Measurements from ENCODE around the gene TIAM1. TPM values are rescaled to one million over a fixed set of nuclear protein-coding genes. Genes with fewer than 3 reads are reported as not detected.

Gene TIAM1
- total RNA-seq, 1 donor from 2014 or later, result 6.7 TPM

GRCh38 chr21:31288191-31288590 lies 55.9 kb downstream of the TIAM1 start:
- no peaks in the 10 kb centered on the region for H3K27me3 ChIP-seq (ENCODE audit: control insufficient read depth, insufficient read depth, low read length)
- no peak overlapping the region for H3K4me3 ChIP-seq (ENCODE audit: low read depth, low read length)
- TF ChIP-seq CTCF (IDR thresholded peaks at IDR 0.05; ENCODE audit: insufficient read depth, low read length, poor library complexity, severe bottlenecking), result no peak
- no peaks in the 10 kb centered on the region for H3K36me3 ChIP-seq (ENCODE audit: control insufficient read depth, insufficient read depth, low read length)
- no peak for DNase-seq (ENCODE audit: low read depth)

- DNase-seq (ENCODE audit: low read depth), result no peak
- no peaks in the 10 kb centered on the region for H3K27me3 ChIP-seq (ENCODE audit: control insufficient read depth, insufficient read depth, low read length)
Observed at GRCh38 chr21:31287201-31287600, 56.9 kb downstream of the TIAM1 start.

GRCh38 chr21:31286621-31287020 lies 57.4 kb downstream of the TIAM1 start:
- no peak for TF ChIP-seq CTCF (IDR thresholded peaks at IDR 0.05; ENCODE audit: insufficient read depth, low read length, poor library complexity, severe bottlenecking)
- H3K27me3 ChIP-seq (ENCODE audit: control insufficient read depth, insufficient read depth, low read length), result no peaks in the 10 kb centered on the region
- H3K4me3 ChIP-seq (ENCODE audit: low read depth, low read length), result no peak overlapping the region
- DNase-seq (ENCODE audit: low read depth), result no peak
- no peaks in the 10 kb centered on the region for H3K36me3 ChIP-seq (ENCODE audit: control insufficient read depth, insufficient read depth, low read length)

More at GRCh38 chr21:31287201-31287600, 56.9 kb downstream of the TIAM1 start:
- Histone ChIP-seq H3K36me3 (ENCODE audit: control insufficient read depth, insufficient read depth, low read length) (no peaks in the 10 kb centered on the region), H3K4me3 (ENCODE audit: low read depth, low read length) (no peak overlapping the region)
- TF ChIP-seq CTCF (IDR thresholded peaks at IDR 0.05; ENCODE audit: insufficient read depth, low read length, poor library complexity, severe bottlenecking), result no peak

GRCh38 chr21:31284797-31285397 lies 59.2 kb downstream of the TIAM1 start:
- no peak for TF ChIP-seq CTCF (IDR thresholded peaks at IDR 0.05; ENCODE audit: insufficient read depth, low read length, poor library complexity, severe bottlenecking)
- no peaks in the 10 kb centered on the region for H3K36me3 ChIP-seq (ENCODE audit: control insufficient read depth, insufficient read depth, low read length)
- H3K27me3 ChIP-seq (ENCODE audit: control insufficient read depth, insufficient read depth, low read length), result no peaks in the 10 kb centered on the region
- no peak for DNase-seq (ENCODE audit: low read depth)
- H3K4me3 ChIP-seq (ENCODE audit: low read depth, low read length), result no peak overlapping the region

GRCh38 chr21:31283025-31283424 lies 61.0 kb downstream of the TIAM1 start:
- Histone ChIP-seq H3K36me3 (ENCODE audit: control insufficient read depth, insufficient read depth, low read length) (no peaks in the 10 kb centered on the region), H3K27me3 (ENCODE audit: control insufficient read depth, insufficient read depth, low read length) (no peaks in the 10 kb centered on the region), H3K4me3 (ENCODE audit: low read depth, low read length) (no peak overlapping the region)
- TF ChIP-seq CTCF (IDR thresholded peaks at IDR 0.05; ENCODE audit: insufficient read depth, low read length, poor library complexity, severe bottlenecking), result no peak
- DNase-seq (ENCODE audit: low read depth), result no peak

GRCh38 chr21:31282095-31282709 lies 61.9 kb downstream of the TIAM1 start:
- Histone ChIP-seq H3K4me3 (ENCODE audit: low read depth, low read length) (no peak overlapping the region), H3K27me3 (ENCODE audit: control insufficient read depth, insufficient read depth, low read length) (no peaks in the 10 kb centered on the region), H3K36me3 (ENCODE audit: control insufficient read depth, insufficient read depth, low read length) (no peaks in the 10 kb centered on the region)
- peak; percentile 61 for DNase-seq (ENCODE audit: low read depth)
- no peak for TF ChIP-seq CTCF (IDR thresholded peaks at IDR 0.05; ENCODE audit: insufficient read depth, low read length, poor library complexity, severe bottlenecking)
